ENCODE measurements around the gene TRIM32. TPM values are rescaled to one million over a fixed set of nuclear protein-coding genes. Genes with fewer than 3 reads are reported as not detected.

Gene TRIM32
- polyA plus RNA-seq, 2 of the 4 experiments (the other 2 are of a cell fraction): 17.6 to 23.8 TPM

DNA sequence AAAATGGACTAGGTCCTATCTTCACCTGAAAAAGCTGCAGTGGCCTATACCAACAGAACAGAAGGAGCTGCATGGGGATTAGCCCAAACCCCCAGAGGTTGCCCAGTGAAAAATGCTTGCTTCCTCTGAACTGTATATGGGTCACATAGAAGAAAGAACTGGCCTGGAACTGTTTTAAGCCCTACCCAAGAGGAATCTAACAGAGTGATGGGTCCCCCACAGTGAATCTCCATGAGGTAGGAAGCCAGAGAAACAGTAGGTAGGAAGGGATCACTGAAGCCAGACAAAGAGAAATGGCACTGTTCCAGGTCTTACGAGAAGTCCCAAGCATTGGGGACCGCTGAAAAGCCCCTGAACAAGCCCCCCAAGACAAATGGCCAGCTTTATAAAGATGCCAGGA is 28.8 kb upstream of the TRIM32 start:
- no peak for FAIRE-seq
- CTCF ChIA-PET: interaction anchor here (3.7 kb wide), 1 partner anchor 11 kb away, joined by 19 read pairs; no protein-coding TSS in a partner anchor

DNA sequence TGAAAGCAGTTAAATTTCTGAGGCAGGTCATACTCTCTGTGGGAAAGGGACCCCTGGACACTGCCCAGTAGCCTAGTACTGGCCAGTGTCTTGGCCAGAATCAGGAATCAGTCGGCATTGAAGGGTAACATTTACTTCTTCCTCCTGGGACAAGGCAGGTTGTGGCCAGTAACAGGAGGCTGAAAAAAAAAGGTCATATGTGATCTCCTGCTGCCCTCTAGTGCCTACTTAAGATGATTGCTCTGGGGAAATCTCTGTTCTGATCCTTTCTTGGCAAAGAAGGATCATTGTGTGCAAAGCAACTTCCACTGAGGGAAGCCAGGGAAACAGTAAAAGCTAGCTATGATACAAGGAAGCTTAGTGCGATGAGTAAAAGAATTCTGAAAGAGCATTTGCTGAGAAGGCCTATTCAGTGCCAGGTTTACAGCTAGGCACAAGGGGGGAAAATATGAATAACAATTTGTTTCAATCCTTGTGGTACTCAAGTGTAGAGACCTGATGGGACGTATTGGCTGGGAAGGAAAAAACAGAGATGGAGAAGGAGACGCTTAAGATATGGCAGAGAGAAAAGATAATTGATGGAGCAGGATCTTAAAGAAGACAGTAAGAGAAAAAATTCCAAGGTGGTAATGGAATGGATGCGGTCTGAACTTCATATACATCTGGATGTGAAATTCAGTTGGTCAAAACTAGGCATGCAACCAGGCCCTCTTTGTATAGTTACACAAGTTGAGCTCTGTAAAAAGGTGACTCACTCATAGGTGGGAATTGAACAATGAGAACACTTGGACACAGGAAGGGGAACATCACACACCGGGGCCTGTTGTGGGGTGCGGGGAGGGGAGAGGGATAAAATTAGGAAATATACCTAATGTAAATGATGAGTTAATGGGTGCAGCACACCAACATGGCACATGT is 25.8 kb upstream of the TRIM32 start:
- ATAC-seq (peak; percentile 96 to 99), DNase-seq (ENCODE audit: low read depth in 1 of 2, low spot score in 1 of 2) (peak; percentile 74 to 81), FAIRE-seq (peak; percentile 90)
- Histone ChIP-seq H3K9me3 (no peaks in the 10 kb centered on the region), H3K4me2 (0 out of 3 replicates have a peak overlapping the region, but pooled peaks have one; percentile 11), H3K4me1 (peaks cover 19% of the 10 kb centered on the region), H3K4me3 (no peak overlapping the region), H3K27ac (peak overlapping the region; percentile 47 to 66; a peak in 5 of 6 replicates)
- TF ChIP-seq CTCF (IDR thresholded peaks at IDR 0.05) (peak; percentile 89), RAD21 (conservative IDR thresholded peaks at IDR 0.05 in 1 of 2, IDR thresholded peaks at IDR 0.05 in 1 of 2) (peak; percentile 91 to 94), JUN (IDR thresholded peaks at IDR 0.05) (no peak), HEYL (CRISPR knock-in tag; IDR thresholded peaks at IDR 0.05) (no peak), CBX8 (IDR thresholded peaks at IDR 0.05) (no peak), ZC3H11A (IDR thresholded peaks at IDR 0.05) (no peak), ZFP36 (IDR thresholded peaks at IDR 0.05; ENCODE audit: borderline replicate concordance, partially characterized antibody) (no peak), HOXB13 (CRISPR knock-in tag; IDR thresholded peaks at IDR 0.05; ENCODE audit: low read depth) (no peak), PHF8 (IDR thresholded peaks at IDR 0.05; ENCODE audit: borderline replicate concordance, low read depth) (no peak), KDM5A (IDR thresholded peaks at IDR 0.05) (no peak), SMC3 (IDR thresholded peaks at IDR 0.05) (peak; percentile 83)
- TF ChIP-seq, protein P1, sequence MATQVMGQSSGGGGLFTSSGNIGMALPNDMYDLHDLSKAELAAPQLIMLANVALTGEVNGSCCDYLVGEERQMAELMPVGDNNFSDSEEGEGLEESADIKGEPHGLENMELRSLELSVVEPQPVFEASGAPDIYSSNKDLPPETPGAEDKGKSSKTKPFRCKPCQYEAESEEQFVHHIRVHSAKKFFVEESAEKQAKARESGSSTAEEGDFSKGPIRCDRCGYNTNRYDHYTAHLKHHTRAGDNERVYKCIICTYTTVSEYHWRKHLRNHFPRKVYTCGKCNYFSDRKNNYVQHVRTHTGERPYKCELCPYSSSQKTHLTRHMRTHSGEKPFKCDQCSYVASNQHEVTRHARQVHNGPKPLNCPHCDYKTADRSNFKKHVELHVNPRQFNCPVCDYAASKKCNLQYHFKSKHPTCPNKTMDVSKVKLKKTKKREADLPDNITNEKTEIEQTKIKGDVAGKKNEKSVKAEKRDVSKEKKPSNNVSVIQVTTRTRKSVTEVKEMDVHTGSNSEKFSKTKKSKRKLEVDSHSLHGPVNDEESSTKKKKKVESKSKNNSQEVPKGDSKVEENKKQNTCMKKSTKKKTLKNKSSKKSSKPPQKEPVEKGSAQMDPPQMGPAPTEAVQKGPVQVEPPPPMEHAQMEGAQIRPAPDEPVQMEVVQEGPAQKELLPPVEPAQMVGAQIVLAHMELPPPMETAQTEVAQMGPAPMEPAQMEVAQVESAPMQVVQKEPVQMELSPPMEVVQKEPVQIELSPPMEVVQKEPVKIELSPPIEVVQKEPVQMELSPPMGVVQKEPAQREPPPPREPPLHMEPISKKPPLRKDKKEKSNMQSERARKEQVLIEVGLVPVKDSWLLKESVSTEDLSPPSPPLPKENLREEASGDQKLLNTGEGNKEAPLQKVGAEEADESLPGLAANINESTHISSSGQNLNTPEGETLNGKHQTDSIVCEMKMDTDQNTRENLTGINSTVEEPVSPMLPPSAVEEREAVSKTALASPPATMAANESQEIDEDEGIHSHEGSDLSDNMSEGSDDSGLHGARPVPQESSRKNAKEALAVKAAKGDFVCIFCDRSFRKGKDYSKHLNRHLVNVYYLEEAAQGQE (IDR thresholded peaks at IDR 0.05): no peak
- ChIA-PET CTCF (interaction anchor here (0.6 to 1.9 kb wide), 32 partner anchors 8 to 1644 kb away, joined by 3 to 14 read pairs (median 4); no protein-coding TSS in a partner anchor), POLR2A (no interaction called here)
- 59% methylated on average over 7 of the region's 7 CpGs for WGBS (ENCODE audit: missing lambda C conversion rate)

More for the DNA sequence above, 28.8 kb upstream of the TRIM32 start:
- Histone ChIP-seq H3K4me3 (no peak overlapping the region), H3K9me3 (no peaks in the 10 kb centered on the region), H3K27ac (peak overlapping the region in 1 of 2 experiments; percentile 47; a peak in 2 of 6 replicates), H3K4me1 (peaks cover 19% of the 10 kb centered on the region), H3K4me2 (no peak overlapping the region)
- DNase-seq (ENCODE audit: low read depth in 1 of 2, low spot score in 1 of 2) (no peak), ATAC-seq (no peak)
- no peak for TF ChIP-seq TP53 (CRISPR knock-in tag; IDR thresholded peaks at IDR 0.05)
- no peak for TF ChIP-seq HDAC2 (IDR thresholded peaks at IDR 0.05)
- TF ChIP-seq RFX5 (IDR thresholded peaks at IDR 0.05): no peak
- no peak for TF ChIP-seq NFE2L2 (conservative IDR thresholded peaks at IDR 0.05; ENCODE audit: low read length)
- no peak for TF ChIP-seq ZFP36 (IDR thresholded peaks at IDR 0.05; ENCODE audit: borderline replicate concordance, partially characterized antibody)
- TF ChIP-seq POLR2A (IDR thresholded peaks at IDR 0.05; ENCODE audit: low read length): no peak
- no peak for TF ChIP-seq HES2 (IDR thresholded peaks at IDR 0.05)
- no peak for TF ChIP-seq RNF2 (IDR thresholded peaks at IDR 0.05; ENCODE audit: borderline replicate concordance, low read depth)
- TF ChIP-seq MAFK (IDR thresholded peaks at IDR 0.05; ENCODE audit: partially characterized antibody): no peak
- 96% methylated on average over 2 of the region's 2 CpGs for WGBS (ENCODE audit: missing lambda C conversion rate)
- POLR2A ChIA-PET: no interaction called here
